Skeletal muscle cell (primary cell): ENCODE data around the gene TBL3.
A peak's percentile ranks its signal among the peaks of the same experiment; 100 is the strongest.
"Not testable (repeated sequence)": the region's sequence is repeated elsewhere in the genome, so short reads cannot be mapped to it uniquely, and the experiment has no call there.

Source experiments
- DNase-seq: peaks from one replicate; pipeline ENCODE4 v3.0.0-alpha.2; 2010; ENCODE audit warnings: low read depth
- H3K4me3 ChIP-seq: 2 replicates; pipeline ENCODE4 v1.5.1; 2011; ENCODE audit warnings: low read depth, mild to moderate bottlenecking, control low read depth, low read length, moderate library complexity

TBL3 gene

DNA sequence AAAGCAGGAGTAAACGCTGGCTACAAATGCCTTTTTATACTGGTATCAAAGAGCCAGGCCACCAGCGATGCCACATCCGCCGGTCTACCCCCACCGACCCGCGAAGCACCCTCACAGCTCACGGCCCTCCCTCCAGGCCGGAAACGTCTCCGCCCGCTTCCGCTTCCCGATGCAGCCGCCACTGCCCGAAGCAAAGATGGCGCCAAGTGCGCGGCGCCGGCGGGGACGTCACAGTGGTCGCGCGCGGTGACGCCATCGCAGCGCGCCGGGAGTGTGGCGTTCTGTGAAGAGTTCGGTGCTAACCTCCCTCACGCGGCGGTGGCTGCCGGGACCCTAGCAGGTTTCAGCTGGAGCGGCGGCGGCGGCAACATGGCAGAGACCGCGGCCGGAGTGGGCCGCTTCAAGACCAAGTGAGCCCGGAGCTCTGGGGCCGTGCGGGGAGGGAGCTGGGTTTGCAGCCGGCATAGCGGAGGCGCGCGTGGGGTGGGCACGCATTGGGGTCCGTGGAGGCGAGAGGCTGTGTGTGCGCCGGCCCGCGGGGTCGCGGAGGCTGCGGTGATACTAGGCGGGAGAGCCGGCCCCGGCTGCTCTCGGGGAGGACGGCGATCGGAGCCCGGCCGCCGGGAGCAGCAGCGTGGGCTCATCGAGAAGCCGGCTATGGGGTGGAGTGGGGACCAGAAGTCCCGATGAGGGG lies at the start of gene TBL3:
Gene TBL3 (plus strand): TSS at position 258 of the 694 bp plus-strand sequence. CDS start 112 bp downstream, at position 370.
- peak; percentile 82 for DNase-seq
- peak within 1 kb of the TSS; percentile 93 for H3K4me3 ChIP-seq

DNA sequence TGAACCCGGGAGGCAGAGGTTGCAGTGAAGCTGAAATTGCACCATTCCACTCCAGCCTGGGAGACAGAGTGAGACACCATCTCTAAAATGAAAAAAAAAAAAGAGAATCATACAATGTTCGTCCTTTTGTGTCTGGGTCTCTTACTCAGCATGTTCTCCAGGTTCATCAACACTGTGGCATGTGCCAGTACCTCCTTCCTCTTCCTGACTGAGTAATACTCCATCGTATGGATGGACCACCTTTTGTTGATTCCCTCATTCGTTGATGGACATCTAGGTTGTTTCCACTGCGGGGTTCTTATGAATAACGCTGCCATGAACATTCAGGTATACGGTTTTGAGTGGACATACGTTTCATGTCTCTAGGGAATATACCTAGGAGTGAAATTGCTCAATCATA lies 49.5 kb upstream of the TBL3 start:
- no peak overlapping the region for H3K4me3 ChIP-seq
- no peak for DNase-seq

DNA sequence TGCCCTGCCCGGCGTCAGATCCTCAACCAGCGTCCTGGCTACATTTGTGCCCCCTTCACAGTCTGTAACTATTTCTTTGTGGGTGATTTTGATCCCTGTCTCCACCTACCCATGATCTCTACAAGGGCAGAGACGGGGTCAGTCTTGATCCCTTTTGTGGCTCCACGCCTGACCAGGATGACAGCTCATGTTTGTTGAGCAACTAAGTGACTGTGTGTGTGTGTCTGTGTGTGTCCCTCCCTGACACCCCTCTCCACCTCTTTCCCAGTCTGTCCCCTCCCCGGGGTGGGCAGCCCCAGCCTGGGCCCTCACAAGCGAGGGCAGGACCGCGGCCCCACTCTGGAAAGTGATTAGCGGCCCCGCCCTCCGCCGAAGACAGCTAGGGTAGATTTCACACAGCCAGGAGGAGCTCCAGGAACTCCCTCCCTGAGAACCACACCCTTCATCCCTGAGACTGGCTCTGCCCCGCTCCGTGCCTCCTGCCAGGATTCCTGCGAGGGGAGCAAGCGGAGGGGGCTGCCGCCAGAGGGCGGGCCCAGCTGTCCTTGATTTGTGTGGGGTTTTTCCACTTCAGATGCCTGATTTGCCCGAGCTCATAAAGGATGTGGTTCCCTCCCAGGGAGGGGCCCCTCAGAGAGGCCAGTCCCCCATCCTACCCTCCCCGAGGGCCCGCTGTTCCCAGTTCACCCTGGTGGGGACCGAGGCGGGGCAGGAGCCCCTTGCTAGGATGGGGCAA lies 48.4 kb upstream of the TBL3 start:
- DNase-seq: no peak
- no peak overlapping the region for H3K4me3 ChIP-seq

DNA sequence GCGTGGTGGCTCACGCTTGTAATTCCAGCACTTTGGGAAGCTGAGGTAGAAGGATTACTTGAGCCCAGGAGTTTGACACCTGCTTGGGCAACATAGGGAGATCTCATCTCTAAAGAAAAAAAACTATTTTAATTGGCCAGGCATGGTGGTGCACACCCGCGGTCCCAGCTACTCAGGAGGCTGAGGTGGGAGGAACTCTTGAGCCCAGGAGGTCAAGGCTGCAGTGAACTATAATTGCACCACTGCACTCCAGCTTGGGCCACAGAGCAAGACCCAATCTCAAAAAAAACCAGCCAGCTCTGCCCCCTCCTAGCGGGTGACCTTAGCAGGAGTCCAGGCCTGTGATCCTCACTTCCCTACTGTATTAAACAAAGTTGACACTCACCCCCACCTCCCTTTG lies 47.8 kb upstream of the TBL3 start:
- H3K4me3 ChIP-seq: no peak overlapping the region
- DNase-seq: no peak

DNA sequence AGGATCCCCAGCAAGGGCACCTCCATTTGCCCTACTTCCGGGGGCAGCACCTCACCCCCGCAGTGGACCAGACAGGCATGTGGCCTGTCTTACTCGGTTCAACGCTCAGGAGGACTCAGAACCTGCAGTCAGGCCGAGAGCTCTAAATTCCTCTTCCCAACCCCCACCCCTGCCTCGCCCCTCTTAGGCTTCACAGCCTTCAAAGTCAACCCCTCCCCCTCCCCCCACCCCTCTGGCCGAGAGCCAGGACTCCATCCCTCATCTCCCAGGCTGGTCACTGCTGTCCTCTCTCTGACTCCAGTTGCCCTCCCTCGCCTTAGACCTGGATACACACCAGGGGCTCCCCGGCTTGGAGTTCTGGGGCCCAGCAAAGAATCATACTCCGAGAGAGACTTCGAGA lies 45.6 kb upstream of the TBL3 start:
- DNase-seq: no peak
- no peak overlapping the region for H3K4me3 ChIP-seq

DNA sequence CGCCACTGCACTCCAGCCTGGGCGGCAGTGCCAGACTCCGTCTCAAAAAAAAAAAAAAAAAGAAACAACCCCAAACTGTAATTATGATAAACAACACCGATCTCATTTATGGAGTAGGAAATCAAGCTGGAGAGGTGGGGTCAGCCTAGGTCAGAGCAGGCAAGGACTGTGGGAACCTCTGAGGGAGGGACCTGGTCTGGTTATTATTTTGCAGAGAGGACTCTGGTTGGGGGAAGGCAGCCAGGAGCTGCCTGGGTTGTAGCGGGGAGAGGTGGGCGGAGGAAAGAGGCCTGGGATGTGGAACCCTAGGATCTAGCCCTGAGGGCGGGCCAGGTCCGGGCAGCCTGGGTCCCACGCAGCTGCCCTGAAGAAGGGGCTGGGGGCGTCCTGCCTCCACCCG lies 42.7 kb upstream of the TBL3 start:
- H3K4me3 ChIP-seq: peak overlapping the region; percentile 57
- no peak for DNase-seq

DNA sequence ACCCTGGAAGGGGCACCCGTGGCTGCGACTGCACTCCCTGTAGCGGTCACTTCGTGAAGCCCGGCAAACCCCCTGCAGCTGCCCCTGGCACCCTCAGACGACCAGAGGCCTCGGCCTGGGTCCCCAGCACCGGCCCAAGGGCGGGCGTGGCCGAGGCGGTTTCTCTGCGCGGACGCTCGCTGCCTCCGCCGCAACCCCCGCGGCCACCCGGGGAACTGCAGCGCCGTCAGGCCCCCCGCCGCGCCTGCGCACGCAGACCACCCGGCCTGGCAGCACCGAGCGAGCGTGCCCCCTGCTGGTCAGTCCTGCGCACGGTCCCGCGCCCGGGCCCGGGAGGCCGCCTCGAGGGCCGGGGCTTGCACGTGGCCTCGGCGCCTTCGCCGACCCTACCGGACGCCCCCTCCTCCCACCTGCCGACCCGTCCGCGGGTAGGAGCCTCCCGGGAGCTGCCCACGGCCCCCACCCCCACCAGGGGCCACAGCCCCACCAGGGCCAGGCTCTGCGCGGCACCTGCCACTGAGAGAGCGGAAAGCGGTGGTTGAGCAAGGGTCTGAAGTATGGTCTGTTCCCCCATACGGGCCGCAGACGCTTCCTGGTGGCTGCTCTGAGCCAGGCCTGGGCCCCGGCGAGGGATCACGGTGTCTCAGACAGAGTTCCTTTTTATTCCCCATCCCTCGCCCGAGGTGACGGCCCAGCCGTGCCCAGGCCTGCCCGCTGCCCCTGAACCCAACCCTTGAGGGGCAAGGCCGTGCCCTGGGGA lies 42.1 kb upstream of the TBL3 start:
- H3K4me3 ChIP-seq: peak overlapping the region; percentile 57
- peak; percentile 25 for DNase-seq

DNA sequence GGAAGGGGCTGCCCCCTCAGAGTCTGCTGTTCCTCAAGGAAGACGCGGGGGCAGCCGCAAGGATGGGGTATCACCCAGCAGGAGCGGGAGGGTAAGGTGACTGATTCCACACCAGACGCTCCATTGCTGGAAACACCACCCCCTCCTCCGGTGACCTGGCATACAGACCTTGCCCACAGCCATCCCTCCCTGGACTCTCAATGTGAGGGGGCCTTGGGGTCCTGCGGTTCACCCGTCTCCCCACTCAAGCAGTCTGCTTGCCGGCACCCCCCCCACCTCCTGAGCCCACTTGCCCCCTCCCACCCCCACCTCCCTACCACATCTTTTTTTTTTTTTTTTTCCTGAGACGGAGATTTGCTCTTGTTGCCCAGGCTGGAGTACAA lies 41.5 kb upstream of the TBL3 start:
- DNase-seq: no peak
- H3K4me3 ChIP-seq: no peak overlapping the region

DNA sequence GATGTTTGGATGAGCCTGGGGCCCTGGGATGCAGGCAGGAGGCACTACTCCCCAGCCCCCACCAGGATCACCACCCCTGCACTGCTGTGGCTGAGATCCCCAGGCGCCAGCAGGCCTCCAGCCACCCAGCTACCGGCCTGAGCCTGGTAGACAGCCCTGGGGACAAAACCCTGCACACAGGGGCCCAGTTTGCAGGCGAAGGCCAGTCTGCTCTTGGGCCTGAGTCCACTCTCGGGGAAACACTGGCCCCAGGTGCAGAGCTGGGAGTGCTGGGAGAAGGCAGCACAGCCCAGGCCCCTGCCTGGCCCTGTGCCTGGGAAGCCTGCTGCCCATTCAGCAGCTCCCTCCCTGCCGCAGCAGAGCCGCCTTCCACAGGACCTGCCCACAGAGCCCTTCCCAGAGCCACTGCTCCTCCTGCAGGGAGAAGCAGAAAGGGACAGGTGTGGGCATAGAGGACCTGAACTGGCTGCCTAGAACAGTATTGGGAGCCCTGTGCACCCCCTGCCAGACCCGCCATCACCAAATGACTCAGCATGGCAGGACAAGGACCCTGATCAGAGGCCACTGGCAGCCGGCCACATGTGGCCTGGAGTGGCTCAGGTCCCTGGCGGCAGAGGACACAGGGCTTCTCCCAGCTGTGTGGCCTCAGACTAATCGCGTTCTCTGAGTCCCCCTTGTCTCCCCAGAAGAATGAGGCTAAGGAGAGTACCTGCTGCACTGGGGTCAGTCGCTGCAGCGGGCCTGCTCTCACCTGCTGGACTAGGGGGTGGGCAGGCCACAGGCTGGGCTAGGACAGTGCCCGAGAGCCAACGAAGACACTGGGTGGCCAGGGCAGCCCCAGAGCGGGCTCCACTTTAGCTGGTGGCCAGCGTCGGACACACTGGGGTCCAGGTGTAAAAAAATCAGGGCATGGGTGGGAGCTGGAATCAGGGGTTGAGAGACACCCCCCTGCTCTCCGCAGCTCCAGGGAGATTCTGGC lies 39.5 kb upstream of the TBL3 start:
- no peak for DNase-seq
- H3K4me3 ChIP-seq: no peak overlapping the region

DNA sequence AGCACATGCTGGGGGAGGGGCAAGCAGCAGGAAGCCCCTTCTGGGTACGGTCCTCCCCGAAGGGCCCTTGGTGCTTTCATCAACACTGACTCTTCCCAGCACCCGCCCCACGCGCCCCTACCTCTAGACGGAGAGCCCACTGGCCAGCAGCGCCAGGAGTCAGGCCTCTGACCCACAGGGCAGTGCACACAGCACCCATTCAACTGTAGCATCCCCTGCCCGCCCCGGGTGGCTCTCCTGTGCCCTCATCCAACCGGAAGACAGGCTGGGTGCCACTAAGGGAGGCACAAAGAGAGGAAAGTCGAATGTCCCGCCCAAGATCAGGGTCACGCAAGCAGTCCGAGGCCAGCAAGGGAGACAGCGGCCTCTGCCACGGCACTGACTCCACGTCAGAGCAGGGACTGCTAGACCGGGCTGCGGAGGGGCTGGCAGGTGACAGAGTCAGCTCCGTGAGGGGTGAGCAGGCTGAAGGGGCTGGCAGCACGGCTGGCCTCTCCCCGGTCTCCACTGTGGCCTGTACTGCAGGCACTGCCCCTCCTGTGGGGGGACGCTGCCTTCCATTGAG lies 38.7 kb upstream of the TBL3 start:
- DNase-seq: no peak
- no peak overlapping the region for H3K4me3 ChIP-seq

DNA sequence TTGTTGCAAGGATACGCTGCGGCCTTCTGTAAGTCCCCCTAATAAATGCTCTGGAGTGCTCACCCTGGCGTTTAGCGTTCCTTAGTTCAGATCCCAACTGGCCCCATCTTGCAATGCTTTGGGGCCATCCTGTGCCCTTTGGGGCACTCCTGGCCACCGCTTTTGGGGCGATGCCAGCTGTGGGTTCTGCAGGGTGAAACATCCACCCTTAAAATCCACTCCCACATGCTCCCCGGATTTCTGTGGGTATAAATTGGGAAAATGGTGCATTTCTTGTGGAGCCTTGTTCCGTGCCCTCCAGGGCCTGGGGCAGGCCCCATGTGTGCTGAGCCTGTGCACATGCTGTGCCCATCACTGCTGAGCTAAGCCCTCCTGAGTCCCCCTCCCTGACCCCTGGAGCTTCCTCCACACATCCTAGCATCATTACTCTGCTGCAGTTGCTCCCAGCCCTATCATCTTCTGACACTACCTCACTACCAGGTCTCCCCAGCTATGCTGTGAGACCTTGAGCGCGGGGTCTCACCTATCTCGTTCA lies 34.8 kb upstream of the TBL3 start:
- H3K4me3 ChIP-seq: no peak overlapping the region
- no peak for DNase-seq

DNA sequence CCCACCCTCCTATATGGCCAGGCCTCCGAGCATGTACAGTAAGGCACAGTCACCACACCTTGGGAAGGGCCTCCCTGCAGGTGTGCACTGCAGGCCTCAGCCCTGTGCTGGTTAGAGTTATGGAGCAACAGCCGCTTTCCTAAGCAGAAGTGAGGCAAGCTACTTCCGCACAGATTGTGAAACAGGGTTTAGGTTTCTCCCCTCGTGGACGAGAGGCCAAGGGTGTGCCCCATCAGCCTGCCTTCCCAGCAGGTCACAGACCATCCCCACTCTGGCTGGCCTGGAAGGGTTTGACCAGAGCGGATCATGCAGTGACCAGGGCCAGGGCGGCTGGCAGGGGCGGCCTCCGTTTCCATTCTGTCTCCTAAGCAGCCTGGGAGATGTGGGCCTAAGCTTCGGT lies 33.5 kb upstream of the TBL3 start:
- DNase-seq: no peak
- no peak overlapping the region for H3K4me3 ChIP-seq

DNA sequence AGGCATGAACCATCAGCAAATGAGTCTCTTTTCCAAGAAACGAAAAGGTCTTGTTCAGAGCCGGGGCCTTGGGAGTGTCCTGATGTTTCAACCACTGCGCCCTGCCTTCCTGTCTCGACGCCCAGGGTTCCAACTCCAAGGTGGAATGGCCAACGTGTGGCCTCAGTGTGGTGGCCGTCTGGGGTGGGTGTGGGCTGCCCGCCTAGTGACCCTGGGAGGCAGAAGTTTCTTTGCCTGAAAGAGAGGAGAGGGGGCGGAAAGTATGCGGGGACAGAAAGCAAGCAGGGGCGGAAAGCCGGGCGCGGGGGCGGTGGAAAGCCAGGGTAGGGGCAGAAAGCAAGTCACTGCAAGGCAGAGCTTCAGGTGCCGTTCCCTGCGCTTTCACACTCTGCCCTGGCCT lies 32.9 kb upstream of the TBL3 start:
- no peak overlapping the region for H3K4me3 ChIP-seq
- no peak for DNase-seq

DNA sequence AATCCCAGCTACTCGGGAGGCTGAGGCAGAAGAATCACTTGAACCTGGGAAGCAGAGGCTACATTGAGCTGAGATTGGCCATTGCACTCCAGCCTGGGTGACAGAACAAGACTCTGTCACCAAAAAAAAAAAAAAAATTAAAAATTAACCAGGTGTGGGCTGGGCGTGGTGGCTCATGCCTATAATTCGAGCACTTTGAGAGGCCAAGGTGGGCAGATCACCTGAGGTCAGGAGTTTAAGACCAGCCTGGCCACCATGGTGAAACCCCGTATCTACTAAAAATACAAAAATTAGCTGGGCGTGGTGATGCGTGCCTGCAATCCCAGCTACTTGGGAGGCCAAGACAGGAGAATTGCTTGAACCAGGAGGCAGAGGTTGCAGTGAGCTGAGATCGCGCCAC lies 32.0 kb upstream of the TBL3 start:
- not testable (repeated sequence) for DNase-seq, H3K4me3 ChIP-seq

DNA sequence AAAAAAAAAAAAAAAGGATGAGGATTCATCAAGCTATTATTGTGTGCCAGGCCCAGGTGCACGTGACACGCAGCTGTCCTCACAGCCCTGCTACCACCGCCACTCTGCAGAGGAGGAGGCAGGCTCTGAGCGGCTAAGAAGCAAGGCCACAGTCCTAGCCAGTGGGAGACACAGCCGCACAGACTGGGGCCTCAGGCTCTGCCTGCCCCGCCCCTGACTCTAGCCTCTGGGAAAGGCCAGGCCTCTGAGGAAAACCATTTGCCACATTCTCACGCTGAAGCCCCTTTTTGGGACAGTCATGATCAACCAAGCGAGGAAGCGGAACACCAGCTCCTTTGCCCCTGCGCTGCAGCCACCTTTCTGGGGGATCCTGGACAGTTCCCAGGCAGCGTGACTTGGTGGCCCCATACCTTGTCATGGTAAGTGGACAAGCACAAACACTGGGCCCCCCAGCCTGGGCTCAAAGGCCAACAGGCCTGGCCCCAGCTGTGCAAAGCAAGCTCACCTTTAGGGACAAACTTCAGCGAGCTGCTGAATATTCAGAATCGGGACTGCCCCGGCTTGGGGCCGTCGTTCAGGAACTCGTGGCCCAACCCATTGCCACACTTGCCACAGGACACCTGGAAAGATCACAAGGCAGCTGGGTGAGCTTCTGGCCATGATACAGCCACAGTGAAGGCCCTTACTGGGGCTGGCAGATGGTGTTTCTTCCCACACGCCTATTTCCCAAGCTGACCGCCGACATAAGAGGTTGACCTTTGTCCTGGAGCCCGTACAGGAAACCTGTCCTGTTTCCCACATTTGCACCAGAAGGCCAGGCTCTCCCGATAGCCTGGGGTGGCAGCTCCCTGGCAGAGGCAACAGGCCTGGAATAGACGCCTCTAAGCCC lies 31.3 kb upstream of the TBL3 start:
- no peak for DNase-seq
- no peak overlapping the region for H3K4me3 ChIP-seq

DNA sequence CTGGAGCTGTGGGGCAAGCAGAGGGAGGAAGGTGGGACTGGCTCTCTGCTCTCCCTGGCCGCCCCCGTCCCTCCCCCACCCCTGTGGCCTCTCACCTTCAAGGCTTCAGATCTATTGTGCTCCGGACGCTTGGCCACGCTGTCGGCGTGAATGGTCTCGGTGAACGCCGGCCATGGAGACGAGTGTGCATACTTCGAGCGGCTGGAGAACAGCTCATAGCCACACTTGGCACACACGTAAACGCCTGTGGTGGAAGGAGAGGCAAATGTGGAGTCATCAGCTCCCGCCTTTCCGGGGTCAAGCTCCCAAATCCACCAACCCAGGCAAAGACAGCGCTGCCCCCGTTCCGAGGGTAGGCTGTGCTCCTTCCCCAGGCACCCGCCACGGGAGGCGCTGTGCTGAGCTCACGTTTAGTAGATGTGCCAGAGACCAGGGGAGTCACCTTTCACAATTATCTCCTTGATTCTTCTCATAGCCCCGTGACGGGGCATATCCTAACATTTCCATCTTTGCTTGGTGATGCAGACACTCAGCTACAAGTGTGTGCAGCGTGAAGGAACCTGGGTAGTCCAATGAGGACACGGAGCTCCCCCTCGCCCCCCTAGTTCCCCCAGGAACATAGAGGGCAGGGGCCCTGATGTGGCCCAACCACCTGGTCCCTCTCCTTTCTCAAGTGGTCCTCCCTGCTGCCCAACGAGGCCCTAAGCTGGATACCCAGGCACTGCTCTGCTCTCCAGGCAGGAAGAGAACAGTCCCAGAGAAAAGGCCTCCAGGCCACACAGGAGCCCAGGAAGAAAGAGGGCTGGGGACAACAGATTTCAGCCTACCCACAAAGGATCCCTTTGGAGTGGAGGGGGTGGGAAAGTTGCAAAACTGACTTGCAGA lies 30.4 kb upstream of the TBL3 start:
- DNase-seq: no peak
- H3K4me3 ChIP-seq: no peak overlapping the region
